H1 (cell line): Measurements from ENCODE around the gene PROCR. TPM values are rescaled to one million over a fixed set of nuclear protein-coding genes. Genes with fewer than 3 reads are reported as not detected.

Source experiments
- CTCF ChIA-PET: fragments of 300-600 bp; sonication (Branson Sonifier 250); formaldehyde crosslinking; loops from one replicate; lab custom pipeline; 2021; ENCODE audit not compliant: partially characterized antibody; lab: Charles Lee
- POLR2A ChIA-PET: fragments of 300-600 bp; sonication (Branson Sonifier 250); formaldehyde crosslinking; loops from one replicate; lab custom pipeline; 2021; ENCODE audit warnings: inconsistent platforms; ENCODE audit not compliant: partially characterized antibody; lab: Charles Lee
- DNase-seq, 2 experiments: peaks; one replicate each; pipeline versions ENCODE4 v3.0.0 to v3.0.0-alpha.2; 2010 to 2022; ENCODE audit warnings: low spot score in 2 of 2, low read depth in 1 of 2, mixed read lengths in 1 of 2
- FAIRE-seq: peaks from 2 replicates; lab custom pipeline; 2011; peaks lifted over from hg19 to GRCh38; lab: Jason Lieb, UNC
- H2AFZ ChIP-seq: 2 replicates; pipeline ENCODE4 v1.8.1; 2012; ENCODE audit warnings: low read length, inconsistent platforms
- H2AK5ac ChIP-seq: 2 replicates; pipeline ENCODE4 v1.6.1; 2013; ENCODE audit warnings: low read depth, low read length
- H2BK120ac ChIP-seq: replicated peaks from 2 replicates; pipeline ENCODE3; 2013; ENCODE audit warnings: low read depth, low read length, inconsistent platforms
- H2BK12ac ChIP-seq: 2 replicates; pipeline ENCODE4 v1.6.1; 2013; ENCODE audit warnings: low read depth, low read length
- H2BK15ac ChIP-seq: 2 replicates; pipeline ENCODE4 v1.6.1; 2013; ENCODE audit warnings: low read length
- H2BK20ac ChIP-seq: 2 replicates; pipeline ENCODE4 v1.6.1; 2013; ENCODE audit warnings: low read length
- H2BK5ac ChIP-seq: 2 replicates; pipeline ENCODE4 v1.6.1; 2013; ENCODE audit warnings: low read depth, low read length
- H3K14ac ChIP-seq: 2 replicates; pipeline ENCODE4 v1.6.1; 2013; ENCODE audit warnings: inconsistent platforms; ENCODE audit not compliant: insufficient read length
- H3K18ac ChIP-seq: 2 replicates; pipeline ENCODE4 v1.6.1; 2013; ENCODE audit warnings: low read length; ENCODE audit errors: extremely low read depth
- H3K23ac ChIP-seq: 2 replicates; pipeline ENCODE4 v1.6.1; 2013; ENCODE audit warnings: inconsistent platforms; ENCODE audit not compliant: insufficient read length
- H3K23me2 ChIP-seq: 2 replicates; pipeline ENCODE4 v1.6.1; 2013; ENCODE audit warnings: low read depth, low read length
- H3K27ac ChIP-seq: 2 replicates; pipeline ENCODE4 v1.6.1; 2011; ENCODE audit warnings: low read depth, low read length, inconsistent platforms
- H3K27me3 ChIP-seq, 4 experiments: replicated peaks in 1 of 4; 1 replicate in 1 of 4; 2 replicates in 3 of 4; pipeline versions ENCODE4 v1.6.1 to v1.8.1; 2011 to 2013; ENCODE audit warnings: low read length in 3 of 4, mild to moderate bottlenecking in 3 of 4, inconsistent platforms in 2 of 4, mixed read lengths in 2 of 4, moderate library complexity in 1 of 4; ENCODE audit not compliant: control insufficient read depth in 3 of 4, insufficient read depth in 3 of 4; ENCODE audit errors: extremely low read depth in 1 of 4
- H3K36me3 ChIP-seq, 4 experiments: 2 replicates each; pipeline versions ENCODE4 v1.6.1 to v1.8.1; 2011 to 2013; ENCODE audit warnings: mild to moderate bottlenecking in 4 of 4, low read length in 3 of 4, moderate library complexity in 2 of 4, control low read depth in 1 of 4, inconsistent platforms in 1 of 4; ENCODE audit not compliant: insufficient read depth in 4 of 4, control insufficient read depth in 2 of 4
- H3K4ac ChIP-seq: replicated peaks from 2 replicates; pipeline ENCODE3; 2013; ENCODE audit warnings: low read length, low read depth, mixed read lengths, inconsistent platforms; ENCODE audit not compliant: insufficient read length
- H3K4me1 ChIP-seq, 4 experiments: replicated peaks in 1 of 4; 1 replicate in 1 of 4; 2 replicates in 3 of 4; pipeline versions ENCODE4 v1.6.1 to v1.8.1; 2011 to 2013; ENCODE audit warnings: low read length in 3 of 4, inconsistent platforms in 2 of 4, mixed read lengths in 1 of 4; ENCODE audit not compliant: insufficient read depth in 4 of 4, control insufficient read depth in 3 of 4
- H3K4me2 ChIP-seq, 2 experiments: 2 replicates each; pipeline versions ENCODE4 v1.6.1 to v1.8.1; 2011 to 2013; ENCODE audit warnings: low read depth in 2 of 2, low read length in 2 of 2, control low read depth in 1 of 2, inconsistent platforms in 1 of 2, mild to moderate bottlenecking in 1 of 2; ENCODE audit not compliant: insufficient read depth in 1 of 2
- H3K4me3 ChIP-seq, 4 experiments: fragments of 200-600, 300-600 bp in 1 of 4; sonication (generic), shearing (Covaris generic), sonication (Bioruptor Twin) in 1 of 4; 2 replicates each; pipeline versions ENCODE4 v1.5.1 to v1.8.1; 2011 to 2016; ENCODE audit warnings: low read length in 4 of 4, low read depth in 3 of 4, control low read depth in 2 of 4, inconsistent platforms in 2 of 4, mild to moderate bottlenecking in 2 of 4, mixed read lengths in 1 of 4, moderate library complexity in 1 of 4; ENCODE audit not compliant: insufficient read depth in 2 of 4; ENCODE audit errors: extremely low read depth in 1 of 4
- H3K56ac ChIP-seq: replicated peaks from 2 replicates; pipeline ENCODE3; 2013; ENCODE audit warnings: low read depth, mild to moderate bottlenecking, mixed read lengths, low read length, inconsistent platforms; ENCODE audit not compliant: insufficient read length
- H3K79me1 ChIP-seq: 2 replicates; pipeline ENCODE4 v1.6.1; 2013; ENCODE audit warnings: low read depth, low read length, control low read depth
- H3K79me2 ChIP-seq, 2 experiments: 2 replicates each; pipeline versions ENCODE4 v1.6.1 to v1.8.1; 2012 to 2013; ENCODE audit warnings: low read length in 2 of 2, mild to moderate bottlenecking in 2 of 2, inconsistent platforms in 1 of 2; ENCODE audit not compliant: insufficient read depth in 2 of 2, control insufficient read depth in 1 of 2
- H3K9ac ChIP-seq, 4 experiments: replicated peaks in 1 of 4; 1 replicate in 1 of 4; 2 replicates in 3 of 4; pipeline versions ENCODE4 v1.6.1 to v1.8.1; 2011 to 2013; ENCODE audit warnings: low read depth in 3 of 4, low read length in 3 of 4, control low read depth in 2 of 4, mild to moderate bottlenecking in 2 of 4, moderate library complexity in 2 of 4, inconsistent platforms in 1 of 4; ENCODE audit errors: extremely low read depth in 1 of 4
- H3K9me3 ChIP-seq, 2 experiments: 2 replicates each; pipeline versions ENCODE4 v1.6.1 to v1.8.1; 2012 to 2013; ENCODE audit warnings: mild to moderate bottlenecking in 2 of 2, moderate library complexity in 2 of 2, control low read depth in 1 of 2, inconsistent platforms in 1 of 2, low read depth in 1 of 2, low read length in 1 of 2, mixed read lengths in 1 of 2; ENCODE audit not compliant: insufficient read depth in 2 of 2
- H4K20me1 ChIP-seq, 2 experiments: replicated peaks in 1 of 2; 2 replicates each; pipeline versions ENCODE3 to v1.8.1; 2011 to 2013; ENCODE audit warnings: inconsistent platforms in 2 of 2, low read length in 2 of 2, mild to moderate bottlenecking in 1 of 2; ENCODE audit not compliant: insufficient read depth in 2 of 2, control insufficient read depth in 1 of 2
- H4K5ac ChIP-seq: 2 replicates; pipeline ENCODE4 v1.6.1; 2013; ENCODE audit warnings: low read length, low read depth, mixed read lengths, inconsistent platforms; ENCODE audit not compliant: insufficient read length
- H4K8ac ChIP-seq: 2 replicates; pipeline ENCODE4 v1.8.0; 2013; ENCODE audit warnings: mild to moderate bottlenecking, moderate library complexity, low read length, inconsistent platforms; ENCODE audit not compliant: insufficient read depth; ENCODE audit errors: extremely low read depth
- H4K91ac ChIP-seq: replicated peaks from 2 replicates; pipeline ENCODE3; 2013; ENCODE audit warnings: low read length, mixed read lengths, inconsistent platforms; ENCODE audit not compliant: insufficient read length
- BACH1 ChIP-seq: IDR thresholded peaks from 2 replicates; pipeline ENCODE4 v1.6.1; 2012; ENCODE audit warnings: low read length, improper control_type of control experiment
- BRCA1 ChIP-seq: IDR thresholded peaks from 2 replicates; pipeline ENCODE4 v1.6.1; 2012; ENCODE audit warnings: low read depth, low read length, improper control_type of control experiment
- CBX5 ChIP-seq: fragments of 300-800, 300-1000 bp; sonication (generic); IDR thresholded peaks from 2 replicates; pipeline ENCODE4 v1.7.1; 2016; ENCODE audit warnings: antibody characterized with exemption, low read length, low read depth
- CREB1 ChIP-seq: IDR thresholded peaks from 2 replicates; pipeline ENCODE4 v1.6.1; 2012; ENCODE audit warnings: inconsistent platforms
- JUN ChIP-seq: IDR thresholded peaks from 2 replicates; pipeline ENCODE4 v1.6.1; 2011; ENCODE audit warnings: low read depth, mild to moderate bottlenecking, improper control_type of control experiment, low read length
- NANOG ChIP-seq: IDR thresholded peaks from 2 replicates; pipeline ENCODE4 v1.6.1; 2011; ENCODE audit warnings: low read length, low read depth, mild to moderate bottlenecking, inconsistent platforms; ENCODE audit not compliant: insufficient read depth, poor library complexity, severe bottlenecking
- POLR2AphosphoS5 ChIP-seq: IDR thresholded peaks from 2 replicates; pipeline ENCODE4 v1.6.1; 2011; ENCODE audit warnings: low read depth, low read length
- RNF2 ChIP-seq: fragments of 200-900, 300-1000 bp; sonication (generic); IDR thresholded peaks from 2 replicates; pipeline ENCODE4 v1.7.1; 2016; ENCODE audit warnings: borderline replicate concordance, low read depth, mild to moderate bottlenecking, antibody characterized with exemption, low read length; ENCODE audit not compliant: poor library complexity, severe bottlenecking; ENCODE audit errors: missing control alignments
- SIN3A ChIP-seq, 2 experiments: IDR thresholded peaks in 1 of 2; conservative IDR thresholded peaks in 1 of 2; 2 replicates each; pipeline ENCODE4 v1.6.1; 2011 to 2012; ENCODE audit warnings: low read length in 2 of 2, improper control_type of control experiment in 1 of 2, low read depth in 1 of 2, mild to moderate bottlenecking in 1 of 2
- TBP ChIP-seq: IDR thresholded peaks from 2 replicates; pipeline ENCODE4 v1.6.1; 2011; ENCODE audit warnings: low read depth, low read length, improper control_type of control experiment
- YY1 ChIP-seq: IDR thresholded peaks from 2 replicates; pipeline ENCODE4 v1.6.1; 2011; ENCODE audit warnings: low read depth, mild to moderate bottlenecking, low read length
- ZNF274 ChIP-seq: IDR thresholded peaks from 2 replicates; pipeline ENCODE4 v1.7.0; 2012; ENCODE audit warnings: low read length, borderline replicate concordance; ENCODE audit errors: extremely low read depth
- WGBS, 2 experiments: shearing (Covaris generic) in 1 of 2; methylation state at CpG; one replicate each; pipeline versions ENCODE4 v1.1.6 to v1.1.7; 2013 to 2015; ENCODE audit warnings: low lambda C conversion rate in 2 of 2, mixed read lengths in 2 of 2, inconsistent platforms in 1 of 2, low coverage in 1 of 2, missing lambda C conversion rate in 1 of 2; ENCODE audit not compliant: insufficient replicate concordance in 2 of 2, insufficient coverage in 1 of 2, insufficient read length in 1 of 2; ENCODE audit errors: extremely low coverage in 1 of 2, missing lambda C conversion rate in 1 of 2; 5-methylcytosine and 5-hydroxymethylcytosine counted together
- polyA plus RNA-seq, 7 experiments: library from polyadenylated mRNA; depleted of rRNA in 3 of 7; stranded (reverse) in 5 of 7; unstranded in 2 of 7; fragments of >200 nt in 5 of 7; fragments of 200-250 nt in 2 of 7; gene quantifications; 1 replicate in 5 of 7; 2 replicates in 1 of 7; 4 replicates in 1 of 7; pipeline versions ENCODE4 v1.2.1 to v1.2.3, GENCODE V29; 2011 to 2013; ENCODE audit warnings: missing spikeins in 2 of 7, mixed read lengths in 2 of 7
- total RNA-seq: library from RNA; stranded (reverse); fragmentation: NEBNext Ultra II Directional; extraction: Animal tissue kit (Norgen Biotek cat#: 25700); gene quantifications from 2 replicates; pipeline ENCODE4 v1.2.1, GENCODE V29; 2021
- TF ChIP-seq, protein P1 (sequence below): IDR thresholded peaks from 2 replicates; pipeline ENCODE4 v1.6.1; 2012; ENCODE audit warnings: inconsistent platforms

The PROCR gene
- total and polyA plus RNA-seq, 2 of the 8 experiments (the other 6 are each of a cell fraction or from before 2014, with no cell fraction given): 21.3 to 42.9 TPM

DNA sequence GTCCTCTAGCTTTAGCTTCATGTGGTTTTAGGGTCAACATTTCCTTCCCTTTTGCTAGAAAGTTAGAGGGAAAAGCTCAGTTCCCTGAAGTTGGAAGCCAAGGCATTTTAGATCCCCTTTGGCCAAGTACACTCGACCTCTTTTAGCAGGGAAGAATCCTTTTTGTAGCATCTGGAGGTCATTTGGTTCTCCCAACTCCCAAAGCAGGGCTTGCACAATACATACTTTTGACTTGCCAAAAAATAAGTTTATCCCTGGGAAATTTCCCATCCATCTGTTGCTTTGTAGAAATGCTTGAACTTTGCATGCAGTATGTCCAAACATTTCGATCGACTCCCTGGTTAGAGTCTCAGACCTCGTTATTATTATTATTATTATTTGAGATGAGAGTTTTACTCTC, 20.1 kb upstream of the PROCR start:
- H2BK20ac ChIP-seq: no peak overlapping the region
- DNase-seq: no peak
- no peak overlapping the region for H3K4me2 ChIP-seq
- no peak overlapping the region for H2BK120ac ChIP-seq
- no peak overlapping the region for H3K14ac ChIP-seq
- no peak overlapping the region for H3K27ac ChIP-seq
- H3K56ac ChIP-seq: no peak overlapping the region
- H3K23me2 ChIP-seq: peaks cover 5% of the 10 kb centered on the region
- no peak overlapping the region for H3K18ac ChIP-seq
- CTCF ChIA-PET: interaction anchor here (0.8 kb wide), 1 partner anchor 55 kb away, joined by 3 read pairs; no protein-coding TSS in a partner anchor
- H3K4ac ChIP-seq: no peak overlapping the region
- H4K20me1 ChIP-seq: no peaks in the 10 kb centered on the region
- H3K9me3 ChIP-seq: peaks cover 0 to 4% of the 10 kb centered on the region in 2 experiments; a peak in 1 of 4 replicates
- no peak overlapping the region for H2AK5ac ChIP-seq
- WGBS, 2 experiments: 87% methylated on average over 4 of the region's 4 CpGs; no CpG with 5 or more reads in 1 of the 2 experiments
- H3K79me2 ChIP-seq: no peaks in the 10 kb centered on the region
- H2BK15ac ChIP-seq: no peak overlapping the region
- H3K4me3 ChIP-seq: no peak overlapping the region
- FAIRE-seq: no peak
- POLR2A ChIA-PET: no interaction called here
- no peak overlapping the region for H3K9ac ChIP-seq
- no peaks in the 10 kb centered on the region for H3K36me3 ChIP-seq
- H2BK5ac ChIP-seq: no peak overlapping the region
- no peaks in the 10 kb centered on the region for H3K27me3 ChIP-seq
- H4K5ac ChIP-seq: no peak overlapping the region
- H3K4me1 ChIP-seq: no peaks in the 10 kb centered on the region
- no peak overlapping the region for H2AFZ ChIP-seq
- no peak overlapping the region for H4K8ac ChIP-seq
- no peak overlapping the region for H4K91ac ChIP-seq
- H3K79me1 ChIP-seq: no peaks in the 10 kb centered on the region
- H3K23ac ChIP-seq: no peak overlapping the region
- no peak overlapping the region for H2BK12ac ChIP-seq
- TF ChIP-seq TBP (no peak), YY1 (no peak), NANOG (no peak), RNF2 (no peak), CBX5 (no peak), BACH1 (no peak), ZNF274 (no peak), JUN (no peak), CREB1 (no peak), BRCA1 (no peak), POLR2AphosphoS5 (no peak), SIN3A (conservative IDR thresholded peaks at IDR 0.05 in 1 of 2, IDR thresholded peaks at IDR 0.05 in 1 of 2; ENCODE audit: low read depth in 1 of 2, low read length in 2 of 2) (no peak)
- TF ChIP-seq, protein P1, sequence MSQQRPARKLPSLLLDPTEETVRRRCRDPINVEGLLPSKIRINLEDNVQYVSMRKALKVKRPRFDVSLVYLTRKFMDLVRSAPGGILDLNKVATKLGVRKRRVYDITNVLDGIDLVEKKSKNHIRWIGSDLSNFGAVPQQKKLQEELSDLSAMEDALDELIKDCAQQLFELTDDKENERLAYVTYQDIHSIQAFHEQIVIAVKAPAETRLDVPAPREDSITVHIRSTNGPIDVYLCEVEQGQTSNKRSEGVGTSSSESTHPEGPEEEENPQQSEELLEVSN: no peak
